HUES64 (cell line): ENCODE results near the gene TMEM132D.

Experiments
- H3K27ac ChIP-seq: 2 replicates; pipeline ENCODE4 v1.7.0; 2013; ENCODE audit warnings: low read depth, low read length, inconsistent platforms
- H3K27me3 ChIP-seq: 2 replicates; pipeline ENCODE4 v1.6.1; 2013; ENCODE audit warnings: mild to moderate bottlenecking, low read length; ENCODE audit not compliant: insufficient read depth
- H3K36me3 ChIP-seq: 2 replicates; pipeline ENCODE4 v1.6.1; 2013; ENCODE audit warnings: mild to moderate bottlenecking, low read length; ENCODE audit not compliant: insufficient read depth
- H3K4me1 ChIP-seq: 2 replicates; pipeline ENCODE4 v1.6.1; 2013; ENCODE audit warnings: mild to moderate bottlenecking, low read length, moderate library complexity; ENCODE audit not compliant: insufficient read depth
- H3K4me3 ChIP-seq: 2 replicates; pipeline ENCODE4 v1.5.1; 2013; ENCODE audit warnings: mild to moderate bottlenecking, low read length, moderate library complexity
- H3K9ac ChIP-seq: 2 replicates; pipeline ENCODE4 v1.6.1; 2013; ENCODE audit warnings: mild to moderate bottlenecking, low read depth, low read length
- H3K9me3 ChIP-seq: 2 replicates; pipeline ENCODE4 v1.6.1; 2013; ENCODE audit warnings: low read depth, low read length; ENCODE audit not compliant: insufficient read depth
- WGBS: fragments of 150-250, 120-280 bp; methylation state at CpG from one replicate; pipeline ENCODE4 v1.1.7; 2013; ENCODE audit warnings: missing lambda C conversion rate; 5-methylcytosine and 5-hydroxymethylcytosine counted together

TMEM132D gene

DNA sequence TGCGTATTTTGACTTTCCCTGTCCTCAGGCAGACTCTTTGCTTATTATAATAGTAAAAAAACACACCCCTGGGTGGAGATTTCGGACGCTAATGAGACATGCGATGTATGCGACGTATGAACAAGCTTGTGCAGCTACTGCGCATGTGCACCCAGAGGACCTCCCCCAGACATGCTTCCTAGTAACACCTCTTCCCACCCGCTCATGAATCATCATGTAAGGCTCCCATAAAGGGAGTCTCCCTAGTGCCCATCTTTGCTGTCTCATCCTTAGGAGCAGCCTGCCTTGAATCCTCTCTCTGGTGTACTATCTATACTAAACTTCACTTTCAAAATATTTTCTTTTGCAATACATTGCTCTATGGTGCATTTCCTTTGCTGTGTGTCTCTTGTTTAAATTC, 210.1 kb downstream of the TMEM132D start:
- 96% methylated on average over 8 of the region's 8 CpGs for WGBS
- H3K4me1 ChIP-seq = peaks cover 7% of the 10 kb centered on the region; the same call in 1 of the 2 replicates
- no peak overlapping the region for H3K9ac ChIP-seq
- no peak overlapping the region for H3K4me3 ChIP-seq
- peaks cover 27% of the 10 kb centered on the region for H3K9me3 ChIP-seq
- H3K27me3 ChIP-seq = no peaks in the 10 kb centered on the region
- H3K27ac ChIP-seq = no peak overlapping the region
- no peaks in the 10 kb centered on the region for H3K36me3 ChIP-seq

DNA sequence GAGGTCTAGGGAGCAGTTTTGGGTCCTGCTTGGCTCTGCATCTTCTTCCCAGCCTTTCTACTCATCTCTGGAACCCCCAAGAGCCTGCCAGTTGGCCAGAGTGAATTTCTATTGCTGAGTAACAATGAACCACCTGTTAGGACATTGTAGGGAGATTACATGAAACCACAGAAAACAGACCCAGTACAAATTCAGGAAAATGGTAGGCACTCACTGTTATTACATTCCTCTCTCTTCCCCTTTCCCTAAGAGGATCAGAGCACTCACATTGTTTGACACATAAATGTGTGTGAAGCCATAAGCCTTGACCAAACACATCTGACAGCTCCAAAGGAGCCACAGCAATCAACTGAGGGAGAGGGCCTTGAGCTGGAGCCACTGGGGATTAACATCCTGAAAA, 216.1 kb downstream of the TMEM132D start:
- Histone ChIP-seq H3K27me3 (no peaks in the 10 kb centered on the region), H3K9me3 (peaks cover 44% of the 10 kb centered on the region), H3K4me3 (no peak overlapping the region), H3K27ac (no peak overlapping the region), H3K4me1 (no peaks in the 10 kb centered on the region), H3K36me3 (no peaks in the 10 kb centered on the region), H3K9ac (no peak overlapping the region)

DNA sequence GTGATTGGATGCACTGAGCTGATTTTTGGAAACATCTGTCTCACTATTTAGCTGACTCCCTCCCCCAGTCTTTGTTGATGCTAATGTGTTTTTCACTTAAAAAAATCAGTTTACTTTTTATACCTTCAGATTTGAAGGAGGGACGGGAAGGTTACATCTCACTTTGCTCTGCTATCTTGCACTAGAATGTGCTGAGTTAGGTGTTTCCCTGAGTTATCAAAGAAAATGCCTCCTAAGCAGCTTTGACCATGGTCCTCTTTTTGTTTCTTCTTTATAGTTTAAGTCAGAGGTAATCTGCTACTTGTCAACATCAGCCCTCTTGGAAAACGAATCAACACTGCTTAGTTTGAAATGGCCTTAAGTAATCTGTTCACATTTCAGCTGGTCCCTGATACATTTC, 222.0 kb downstream of the TMEM132D start:
- Histone ChIP-seq H3K27ac (no peak overlapping the region), H3K36me3 (peaks cover 7% of the 10 kb centered on the region; the same call in 1 of the 2 replicates), H3K4me1 (no peaks in the 10 kb centered on the region), H3K4me3 (no peak overlapping the region), H3K27me3 (no peaks in the 10 kb centered on the region), H3K9ac (no peak overlapping the region), H3K9me3 (peaks cover 17% of the 10 kb centered on the region)
- 96% methylated on average over 2 of the region's 2 CpGs for WGBS

DNA sequence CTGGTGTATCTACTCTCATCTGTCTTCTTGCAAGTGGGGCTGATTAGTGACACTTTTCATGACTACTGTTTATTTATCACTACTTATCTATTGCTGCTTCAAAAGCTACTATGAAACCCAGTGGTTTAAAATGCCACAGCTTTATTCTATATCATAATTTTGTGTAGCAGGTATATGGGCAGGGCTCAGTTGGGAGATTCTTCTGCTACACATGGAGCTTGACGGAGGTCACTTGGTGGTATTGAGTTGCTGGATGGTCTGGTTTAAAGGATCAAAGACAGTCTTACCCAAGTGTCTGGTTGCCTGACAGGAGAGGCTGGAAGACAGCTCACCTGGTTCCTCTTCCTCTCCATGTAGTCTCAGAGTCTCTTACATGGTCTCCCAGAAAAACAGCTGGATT, 222.7 kb downstream of the TMEM132D start:
- Histone ChIP-seq H3K27me3 (no peaks in the 10 kb centered on the region), H3K9me3 (peaks cover 16% of the 10 kb centered on the region), H3K4me3 (no peak overlapping the region), H3K4me1 (peaks cover 2% of the 10 kb centered on the region; the same call in 1 of the 2 replicates), H3K36me3 (peaks cover 7% of the 10 kb centered on the region; the same call in 1 of the 2 replicates), H3K27ac (no peak overlapping the region), H3K9ac (no peak overlapping the region)
- 96% methylated on average over 1 of the region's 1 CpG for WGBS

DNA sequence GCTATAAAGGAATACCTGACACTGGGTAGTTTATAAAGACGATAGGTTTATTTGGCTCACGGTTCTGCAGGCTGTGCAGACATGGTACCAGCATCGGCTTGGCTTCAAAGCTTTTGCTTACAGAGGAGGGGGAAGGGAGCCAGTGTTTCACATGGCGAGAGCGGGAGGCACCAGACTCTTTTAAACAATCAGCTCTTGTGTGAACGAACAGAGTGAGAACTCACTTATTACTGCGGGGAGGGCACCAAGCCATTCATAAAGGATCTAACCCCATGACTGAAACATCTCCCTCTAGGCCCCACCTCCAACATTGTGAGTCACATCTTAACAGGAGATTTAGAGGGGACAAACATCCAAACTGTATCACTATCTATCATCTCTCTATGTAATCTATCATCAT, 227.4 kb downstream of the TMEM132D start:
- Histone ChIP-seq H3K4me3 (no peak overlapping the region), H3K36me3 (peaks cover 3% of the 10 kb centered on the region; the same call in 1 of the 2 replicates), H3K27me3 (no peaks in the 10 kb centered on the region), H3K4me1 (peaks cover 3% of the 10 kb centered on the region; the same call in 1 of the 2 replicates), H3K9ac (no peak overlapping the region), H3K27ac (no peak overlapping the region), H3K9me3 (no peaks in the 10 kb centered on the region; the same call in 1 of the 2 replicates)
- 92% methylated on average over 7 of the region's 7 CpGs for WGBS

DNA sequence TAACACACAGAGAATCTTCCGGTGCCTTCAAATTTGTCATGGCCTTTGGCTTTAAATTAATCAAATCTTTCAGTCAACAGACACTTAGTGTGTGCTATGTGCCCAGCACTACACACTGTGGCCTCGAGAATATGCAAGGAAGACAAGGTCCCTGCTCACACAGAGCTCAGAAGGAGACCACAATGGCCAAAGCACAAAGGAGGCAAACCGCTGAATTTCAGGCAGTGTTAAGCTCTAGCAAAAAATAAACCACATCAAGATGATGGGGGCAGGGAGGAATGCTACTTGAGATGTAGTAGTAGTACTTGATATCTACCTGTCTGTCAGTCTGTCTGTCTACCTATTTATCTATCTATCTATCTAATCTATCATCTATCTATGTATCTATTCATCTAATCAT, 227.9 kb downstream of the TMEM132D start:
- no peaks in the 10 kb centered on the region for H3K36me3 ChIP-seq
- H3K9me3 ChIP-seq = no peaks in the 10 kb centered on the region; the same call in 1 of the 2 replicates
- 92% methylated on average over 3 of the region's 3 CpGs for WGBS
- peaks cover 3% of the 10 kb centered on the region; the same call in 1 of the 2 replicates for H3K4me1 ChIP-seq
- no peaks in the 10 kb centered on the region for H3K27me3 ChIP-seq
- H3K27ac ChIP-seq = no peak overlapping the region
- H3K9ac ChIP-seq = no peak overlapping the region
- no peak overlapping the region for H3K4me3 ChIP-seq

DNA sequence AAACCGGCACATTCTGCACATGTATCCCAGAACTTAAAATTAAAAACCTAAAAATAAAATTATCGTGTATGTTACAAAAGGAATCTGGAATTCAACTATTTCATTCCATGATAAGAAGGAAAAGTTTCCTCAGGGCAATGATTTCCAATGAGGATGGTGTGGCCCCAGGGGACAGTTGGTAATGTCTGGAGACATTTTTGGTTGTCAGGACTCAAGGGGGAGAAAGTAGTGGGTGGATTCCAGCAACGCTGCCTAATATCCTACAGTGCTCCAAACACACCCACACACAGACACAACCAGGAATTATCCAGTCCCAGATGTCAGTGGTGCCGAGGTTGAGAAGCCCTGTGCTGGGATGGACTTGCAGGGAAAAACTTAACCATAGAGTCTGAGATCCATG, 228.3 kb downstream of the TMEM132D start:
- no peaks in the 10 kb centered on the region for H3K36me3 ChIP-seq
- no peak overlapping the region for H3K27ac ChIP-seq
- no peaks in the 10 kb centered on the region; the same call in 1 of the 2 replicates for H3K9me3 ChIP-seq
- H3K4me3 ChIP-seq = no peak overlapping the region
- H3K9ac ChIP-seq = no peak overlapping the region
- no peaks in the 10 kb centered on the region for H3K27me3 ChIP-seq
- H3K4me1 ChIP-seq = peaks cover 4% of the 10 kb centered on the region; the same call in 1 of the 2 replicates
- 98% methylated on average over 2 of the region's 4 CpGs for WGBS

DNA sequence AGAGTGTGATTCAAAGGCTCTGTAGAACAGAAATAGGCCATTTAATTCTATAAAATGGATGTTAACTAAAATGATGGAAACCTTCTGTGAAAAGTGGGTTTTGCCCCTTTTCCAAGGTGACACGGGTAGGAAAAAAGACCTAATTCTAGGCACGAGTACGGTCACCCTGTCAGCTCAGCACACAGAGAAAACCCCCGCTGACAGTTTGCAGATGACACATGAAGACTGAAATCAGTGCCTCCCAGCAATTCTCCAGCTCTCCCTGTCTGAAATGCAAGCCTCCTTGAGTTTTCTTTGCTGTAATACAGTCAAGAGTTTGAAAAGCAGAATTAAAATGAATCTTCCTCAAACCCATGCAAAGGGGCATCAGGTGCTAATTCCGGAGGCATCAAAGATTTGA, 230.0 kb downstream of the TMEM132D start:
- Histone ChIP-seq H3K4me1 (peaks cover 6% of the 10 kb centered on the region; the same call in 1 of the 2 replicates), H3K9me3 (no peaks in the 10 kb centered on the region), H3K36me3 (no peaks in the 10 kb centered on the region), H3K9ac (no peak overlapping the region), H3K27me3 (no peaks in the 10 kb centered on the region), H3K4me3 (no peak overlapping the region), H3K27ac (no peak overlapping the region)
- WGBS = 88% methylated on average over 5 of the region's 5 CpGs

DNA sequence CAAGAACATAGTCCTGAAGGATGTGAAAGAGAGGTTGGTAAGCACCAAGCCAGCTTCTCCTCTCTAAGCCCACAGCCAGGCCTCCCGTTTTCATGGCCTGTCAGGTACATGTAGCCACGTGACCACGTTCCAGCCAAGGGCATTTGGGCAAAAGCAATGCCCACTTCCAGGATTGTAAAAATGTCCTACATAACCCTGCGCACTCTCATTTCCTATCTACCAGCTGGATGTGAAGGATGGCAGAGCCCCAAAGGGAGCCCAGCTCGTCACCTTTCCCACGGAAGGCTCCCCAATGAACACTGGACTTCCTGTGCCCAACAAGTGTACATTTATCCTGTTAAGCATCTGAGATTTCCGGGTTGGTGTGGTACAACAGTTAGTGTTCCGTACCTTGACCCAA, 231.7 kb downstream of the TMEM132D start:
- Histone ChIP-seq H3K9ac (no peak overlapping the region), H3K27ac (no peak overlapping the region), H3K36me3 (no peaks in the 10 kb centered on the region), H3K4me3 (no peak overlapping the region), H3K9me3 (0 out of 2 replicates have a peak, but pooled peaks cover 4% of the 10 kb centered on the region), H3K27me3 (no peaks in the 10 kb centered on the region), H3K4me1 (peaks cover 6% of the 10 kb centered on the region; the same call in 1 of the 2 replicates)
- WGBS = 85% methylated on average over 8 of the region's 8 CpGs

DNA sequence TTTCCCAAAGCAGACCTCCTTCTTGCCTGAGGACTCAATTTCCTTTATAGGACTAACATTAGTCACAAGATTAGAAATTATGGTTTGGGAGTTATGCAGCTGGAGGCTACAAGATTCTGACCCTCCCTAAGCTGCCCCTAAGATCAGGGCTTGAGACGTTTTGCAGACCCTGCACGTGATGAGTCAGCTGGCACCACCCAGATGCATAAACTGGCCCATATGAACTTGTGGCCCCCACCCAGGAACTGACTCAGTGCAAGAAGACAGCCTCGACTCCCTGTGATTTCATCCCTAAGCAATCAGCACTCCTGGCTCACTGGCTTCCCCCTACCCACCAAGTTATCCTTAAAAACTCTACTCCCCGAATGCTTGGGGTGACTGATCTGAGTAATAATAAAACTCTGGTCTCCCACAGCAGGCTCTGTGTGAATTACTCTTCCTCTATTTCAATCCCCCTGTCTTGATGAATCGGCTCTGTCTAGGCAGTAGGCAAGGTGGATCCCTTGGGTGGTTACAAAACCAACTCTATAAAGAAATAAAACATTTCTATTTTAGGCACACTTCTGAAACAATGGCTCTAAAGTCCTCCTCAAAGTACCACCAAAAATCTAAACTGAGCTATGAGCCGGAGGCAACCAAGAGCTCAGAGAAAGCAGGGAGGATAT, 233.4 kb downstream of the TMEM132D start:
- Histone ChIP-seq H3K36me3 (no peaks in the 10 kb centered on the region), H3K9ac (no peak overlapping the region), H3K27me3 (no peaks in the 10 kb centered on the region), H3K4me1 (0 out of 2 replicates have a peak, but pooled peaks cover 4% of the 10 kb centered on the region), H3K27ac (no peak overlapping the region), H3K9me3 (0 out of 2 replicates have a peak, but pooled peaks cover 4% of the 10 kb centered on the region), H3K4me3 (no peak overlapping the region)
- 84% methylated on average over 6 of the region's 6 CpGs for WGBS

DNA sequence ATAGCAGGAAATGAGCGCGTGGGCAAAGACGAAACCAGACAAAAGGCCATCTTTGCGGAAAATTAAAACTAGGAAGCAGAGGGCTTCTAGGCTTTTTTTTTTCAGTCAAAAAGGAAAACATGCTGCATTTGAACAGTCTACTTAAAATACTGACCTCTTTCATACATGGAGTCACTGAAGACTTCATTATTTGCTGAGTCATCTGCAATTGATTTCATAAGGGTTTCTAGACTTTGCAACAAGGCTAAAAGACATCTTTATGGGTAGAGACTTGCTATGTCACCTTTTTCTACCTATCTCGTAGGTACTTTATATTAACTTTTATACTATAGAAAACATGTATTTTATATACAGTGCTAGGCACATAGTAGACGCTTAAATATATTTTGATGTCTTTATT, 238.4 kb downstream of the TMEM132D start:
- H3K4me1 ChIP-seq = peaks cover 16% of the 10 kb centered on the region

More for the DNA sequence above, 238.4 kb downstream of the TMEM132D start:
- Histone ChIP-seq H3K9ac (no peak overlapping the region), H3K4me3 (no peak overlapping the region), H3K27ac (no peak overlapping the region), H3K27me3 (no peaks in the 10 kb centered on the region), H3K9me3 (peaks cover 7% of the 10 kb centered on the region; the same call in 1 of the 2 replicates), H3K36me3 (no peaks in the 10 kb centered on the region)
- 95% methylated on average over 4 of the region's 6 CpGs for WGBS
